ENCODE results near the gene CNDP2.

GRCh38 chr18:74534150-74534969 is 38.2 kb downstream of the CNDP2 start, which contains the start of gene CNDP1:
- TF ChIP-seq, protein P1, sequence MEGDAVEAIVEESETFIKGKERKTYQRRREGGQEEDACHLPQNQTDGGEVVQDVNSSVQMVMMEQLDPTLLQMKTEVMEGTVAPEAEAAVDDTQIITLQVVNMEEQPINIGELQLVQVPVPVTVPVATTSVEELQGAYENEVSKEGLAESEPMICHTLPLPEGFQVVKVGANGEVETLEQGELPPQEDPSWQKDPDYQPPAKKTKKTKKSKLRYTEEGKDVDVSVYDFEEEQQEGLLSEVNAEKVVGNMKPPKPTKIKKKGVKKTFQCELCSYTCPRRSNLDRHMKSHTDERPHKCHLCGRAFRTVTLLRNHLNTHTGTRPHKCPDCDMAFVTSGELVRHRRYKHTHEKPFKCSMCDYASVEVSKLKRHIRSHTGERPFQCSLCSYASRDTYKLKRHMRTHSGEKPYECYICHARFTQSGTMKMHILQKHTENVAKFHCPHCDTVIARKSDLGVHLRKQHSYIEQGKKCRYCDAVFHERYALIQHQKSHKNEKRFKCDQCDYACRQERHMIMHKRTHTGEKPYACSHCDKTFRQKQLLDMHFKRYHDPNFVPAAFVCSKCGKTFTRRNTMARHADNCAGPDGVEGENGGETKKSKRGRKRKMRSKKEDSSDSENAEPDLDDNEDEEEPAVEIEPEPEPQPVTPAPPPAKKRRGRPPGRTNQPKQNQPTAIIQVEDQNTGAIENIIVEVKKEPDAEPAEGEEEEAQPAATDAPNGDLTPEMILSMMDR (IDR thresholded peaks at IDR 0.05) = no peak
- no peak for TF ChIP-seq EZH2 (IDR thresholded peaks at IDR 0.05; ENCODE audit: borderline replicate concordance, insufficient read depth, low read depth, low read length, poor library complexity, severe bottlenecking)

All from B cell (primary cell).